Coronary artery (tissue), 2 donors: ENCODE data around the gene HNF4A.

Experiments used
- DNase-seq: peaks from one replicate; pipeline ENCODE4 v3.0.0-alpha.2; 2017; ENCODE audit warnings: low spot score
- H3K27ac ChIP-seq, 2 donors: fragments of 200-600 bp; sonication (generic); one replicate each; pipeline ENCODE4 v1.5.1; 2016 to 2019
- H3K4me3 ChIP-seq: fragments of 200-600 bp; sonication (generic); 2 replicates; pipeline ENCODE4 v1.5.1; 2016; ENCODE audit warnings: mild to moderate bottlenecking, moderate library complexity
- CTCF ChIP-seq: fragments of 200-600 bp; sonication (generic); IDR thresholded peaks from one replicate; pipeline ENCODE4 v1.5.1; 2019; ENCODE audit warnings: antibody characterized with exemption

Gene HNF4A

GRCh38 chr20:44348168-44348659 lies 7.3 kb upstream of the HNF4A start:
- no peak for TF ChIP-seq CTCF
- DNase-seq: no peak
- Histone ChIP-seq H3K4me3 (no peak overlapping the region), H3K27ac (no peak overlapping the region)

- TF ChIP-seq CTCF: no peak
- H3K27ac ChIP-seq: no peak overlapping the region
- no peak overlapping the region for H3K4me3 ChIP-seq
- no peak for DNase-seq
Measured at GRCh38 chr20:44349349-44349748, 6.2 kb upstream of the HNF4A start.

- Histone ChIP-seq H3K4me3 (no peak overlapping the region), H3K27ac (no peak overlapping the region)
- no peak for DNase-seq
- no peak for TF ChIP-seq CTCF
Measured at GRCh38 chr20:44350567-44350966, 4.9 kb upstream of the HNF4A start.

GRCh38 chr20:44354979-44355497 lies 461 bp upstream of the HNF4A start:
- Histone ChIP-seq H3K4me3 (no peak overlapping the region), H3K27ac (no peak overlapping the region)
- no peak for DNase-seq
- TF ChIP-seq CTCF: no peak

- no peak overlapping the region for H3K4me3 ChIP-seq
- no peak overlapping the region for H3K27ac ChIP-seq
- no peak for DNase-seq
- no peak for TF ChIP-seq CTCF
Measured at GRCh38 chr20:44356353-44356723, 839 bp downstream of the HNF4A start.

- no peak for DNase-seq
- no peak for TF ChIP-seq CTCF
- Histone ChIP-seq H3K27ac (no peak overlapping the region), H3K4me3 (no peak overlapping the region)
Measured at GRCh38 chr20:44357020-44357419, 1.5 kb downstream of the HNF4A start.

GRCh38 chr20:44357555-44358125 lies 2.1 kb downstream of the HNF4A start:
- no peak for DNase-seq
- Histone ChIP-seq H3K4me3 (no peak overlapping the region), H3K27ac (no peak overlapping the region)
- TF ChIP-seq CTCF: no peak
